GM12864 (cell line): ENCODE measurements around the gene MTX1.
"Not testable (repeated sequence)": the region's sequence is repeated elsewhere in the genome, so short reads cannot be mapped to it uniquely, and the experiment has no call there.

Experiments used
- DNase-seq: peaks from one replicate; pipeline ENCODE4 v3.0.0-alpha.2; 2011; ENCODE audit warnings: low read depth
- H3K4me3 ChIP-seq: 2 replicates; pipeline ENCODE4 v1.5.1; 2011; ENCODE audit warnings: mild to moderate bottlenecking, low read depth, low read length, control low read depth
- TF ChIP-seq, protein P1 (sequence below): IDR thresholded peaks from 2 replicates; pipeline ENCODE4 v1.5.1; 2011; ENCODE audit warnings: low read depth, mild to moderate bottlenecking, moderate library complexity, low read length, control low read depth, inconsistent platforms; ENCODE audit errors: missing control alignments

The MTX1 gene

GRCh38 chr1:155236451-155236850 lies 28.0 kb downstream of the MTX1 start:
- no peak overlapping the region for H3K4me3 ChIP-seq
- TF ChIP-seq, protein P1, sequence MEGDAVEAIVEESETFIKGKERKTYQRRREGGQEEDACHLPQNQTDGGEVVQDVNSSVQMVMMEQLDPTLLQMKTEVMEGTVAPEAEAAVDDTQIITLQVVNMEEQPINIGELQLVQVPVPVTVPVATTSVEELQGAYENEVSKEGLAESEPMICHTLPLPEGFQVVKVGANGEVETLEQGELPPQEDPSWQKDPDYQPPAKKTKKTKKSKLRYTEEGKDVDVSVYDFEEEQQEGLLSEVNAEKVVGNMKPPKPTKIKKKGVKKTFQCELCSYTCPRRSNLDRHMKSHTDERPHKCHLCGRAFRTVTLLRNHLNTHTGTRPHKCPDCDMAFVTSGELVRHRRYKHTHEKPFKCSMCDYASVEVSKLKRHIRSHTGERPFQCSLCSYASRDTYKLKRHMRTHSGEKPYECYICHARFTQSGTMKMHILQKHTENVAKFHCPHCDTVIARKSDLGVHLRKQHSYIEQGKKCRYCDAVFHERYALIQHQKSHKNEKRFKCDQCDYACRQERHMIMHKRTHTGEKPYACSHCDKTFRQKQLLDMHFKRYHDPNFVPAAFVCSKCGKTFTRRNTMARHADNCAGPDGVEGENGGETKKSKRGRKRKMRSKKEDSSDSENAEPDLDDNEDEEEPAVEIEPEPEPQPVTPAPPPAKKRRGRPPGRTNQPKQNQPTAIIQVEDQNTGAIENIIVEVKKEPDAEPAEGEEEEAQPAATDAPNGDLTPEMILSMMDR, result no peak
- no peak for DNase-seq

DNA sequence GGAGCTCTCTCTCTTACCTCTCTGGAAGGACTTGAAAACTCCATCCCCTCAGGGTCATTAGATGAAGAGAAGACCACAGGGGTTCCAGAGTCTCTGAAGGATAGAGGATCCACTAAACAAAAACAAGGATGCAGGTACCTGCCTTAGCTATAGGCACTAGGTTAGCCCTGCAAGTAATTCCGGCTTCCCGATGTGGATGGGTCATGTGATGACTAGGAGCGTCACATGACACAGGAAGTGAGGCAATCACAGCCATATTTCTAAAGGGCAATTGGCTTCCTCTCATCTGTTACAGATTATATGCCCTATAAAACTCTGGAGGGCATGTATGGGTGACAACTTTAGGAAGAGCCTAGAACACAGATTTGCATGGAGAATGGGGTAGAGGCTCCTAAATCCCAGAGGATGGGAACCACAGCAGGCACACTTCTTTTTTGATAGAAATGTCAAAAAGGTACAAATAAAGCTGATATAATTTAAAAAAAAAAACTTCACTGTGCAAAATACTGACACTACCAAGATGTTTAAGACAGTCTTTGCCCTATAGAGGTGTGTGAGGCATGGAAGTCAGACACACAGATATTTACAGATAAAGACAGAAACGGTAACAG lies 32.7 kb downstream of the MTX1 start:
- H3K4me3 ChIP-seq, result peak overlapping the region; percentile 59
- TF ChIP-seq, protein P1, result no peak
- DNase-seq, result no peak

DNA sequence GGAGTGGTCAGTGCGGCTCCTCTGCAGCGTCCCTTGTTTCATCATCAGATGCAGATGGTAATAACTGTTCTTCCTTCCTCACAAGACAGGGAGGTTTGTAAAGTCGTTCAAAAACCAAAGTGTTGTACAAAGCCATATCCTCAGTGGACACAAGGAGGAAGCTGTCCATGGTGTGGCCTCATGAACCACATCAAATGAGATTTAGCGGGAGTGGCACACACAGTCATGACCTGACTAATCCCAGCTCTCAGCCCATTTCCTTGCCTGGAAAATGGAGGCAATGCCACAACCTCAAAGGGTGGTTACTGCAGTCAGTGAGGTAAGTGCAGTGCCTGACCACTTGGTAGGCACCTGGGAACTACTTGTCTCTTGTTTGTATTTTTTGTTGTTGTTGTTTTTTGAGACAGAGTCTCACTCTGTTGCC lies 33.4 kb downstream of the MTX1 start:
- DNase-seq, result no peak
- TF ChIP-seq, protein P1, result no peak
- H3K4me3 ChIP-seq, result no peak overlapping the region

DNA sequence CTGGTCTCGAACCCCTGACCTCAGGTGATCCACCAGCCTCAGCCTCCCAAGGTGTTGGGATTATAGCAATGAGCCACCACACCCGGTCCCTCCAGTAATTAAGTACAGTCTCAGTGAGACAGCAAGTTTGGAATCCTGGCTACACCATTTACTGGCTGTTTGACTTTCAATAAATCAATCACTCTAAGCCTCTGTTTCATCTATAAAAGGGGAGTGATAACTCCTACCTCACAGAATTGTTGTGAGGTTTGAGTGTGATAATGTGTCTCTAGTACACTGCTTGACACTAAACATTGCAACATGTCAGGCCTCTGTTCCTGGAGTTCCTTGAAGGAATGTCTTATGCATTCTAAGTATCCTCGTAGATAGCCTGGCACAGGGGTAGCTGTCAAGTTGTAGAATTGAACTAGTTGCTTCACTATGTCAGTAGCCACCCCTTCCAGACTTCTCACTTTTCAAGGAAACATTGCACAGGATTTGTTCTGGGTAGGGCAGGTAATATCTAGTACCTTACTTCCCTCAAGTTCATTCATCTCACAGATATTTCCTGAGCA lies 34.4 kb downstream of the MTX1 start:
- H3K4me3 ChIP-seq, result peak overlapping the region; percentile 69

GRCh38 chr1:155244368-155245162 lies 36.1 kb downstream of the MTX1 start:
- H3K4me3 ChIP-seq, result peak overlapping the region; percentile 69
- DNase-seq, result peak; percentile 99
- TF ChIP-seq, protein P1, result no peak

More for the DNA sequence above, 34.4 kb downstream of the MTX1 start:
- TF ChIP-seq, protein P1, result no peak
- DNase-seq, result no peak

DNA sequence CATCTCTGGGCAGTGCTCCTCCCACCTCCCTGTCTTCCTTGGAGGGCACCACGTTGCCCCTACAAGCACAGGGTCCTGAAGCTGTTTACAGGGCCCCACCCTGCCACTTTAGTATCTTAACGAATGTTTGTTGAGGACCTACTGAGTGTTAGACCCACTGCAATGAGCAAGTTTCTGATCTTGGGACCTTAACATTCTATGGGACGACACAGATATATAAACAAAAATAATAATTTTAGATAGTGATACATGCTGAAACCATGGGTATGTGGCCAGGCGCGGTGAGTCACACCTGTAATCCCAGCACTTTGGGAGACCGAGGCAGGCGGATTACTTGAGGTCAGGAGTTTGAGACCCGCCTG lies 36.6 kb downstream of the MTX1 start:
- TF ChIP-seq, protein P1, result no peak
- DNase-seq, result no peak
- H3K4me3 ChIP-seq, result peak overlapping the region; percentile 69

DNA sequence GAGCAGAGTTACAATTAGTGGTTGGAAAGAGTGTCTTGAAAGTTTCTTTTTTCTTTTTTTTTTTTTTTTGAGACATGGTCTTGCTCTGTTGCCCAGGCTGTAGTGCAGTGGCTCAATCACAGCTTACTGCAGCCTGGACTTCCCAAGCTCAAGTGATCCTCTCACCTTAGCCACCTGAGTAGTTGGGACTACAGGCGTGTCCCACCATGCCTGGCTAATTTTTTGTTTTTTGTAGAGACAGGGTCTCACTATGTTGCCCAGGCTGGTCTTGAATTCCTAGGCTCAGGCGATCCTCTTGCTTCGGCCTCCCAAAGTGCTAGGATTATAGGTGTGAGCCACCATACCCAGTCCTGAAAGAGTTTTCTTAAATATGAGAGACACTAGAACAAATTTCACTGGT lies 38.3 kb downstream of the MTX1 start:
- not testable (repeated sequence) for DNase-seq, H3K4me3 ChIP-seq
